HG03342 (cell line): ENCODE measurements around the gene FGD6.
"Not testable (repeated sequence)": the region's sequence is repeated elsewhere in the genome, so short reads cannot be mapped to it uniquely, and the experiment has no call there.

Source experiments
- ATAC-seq: cut with Tn5 transposase; IDR thresholded peaks from one replicate; pipeline ENCODE4 v1.9.1; 2021; ENCODE audit warnings: mild to moderate bottlenecking, moderate library complexity; ENCODE audit not compliant: unreplicated experiment

The FGD6 gene

GRCh38 chr12:95096852-95097251, 120.4 kb downstream of the FGD6 start:
- ATAC-seq = no peak

- ATAC-seq = no peak
Measured at GRCh38 chr12:95096378-95096777, 120.9 kb downstream of the FGD6 start.

DNA sequence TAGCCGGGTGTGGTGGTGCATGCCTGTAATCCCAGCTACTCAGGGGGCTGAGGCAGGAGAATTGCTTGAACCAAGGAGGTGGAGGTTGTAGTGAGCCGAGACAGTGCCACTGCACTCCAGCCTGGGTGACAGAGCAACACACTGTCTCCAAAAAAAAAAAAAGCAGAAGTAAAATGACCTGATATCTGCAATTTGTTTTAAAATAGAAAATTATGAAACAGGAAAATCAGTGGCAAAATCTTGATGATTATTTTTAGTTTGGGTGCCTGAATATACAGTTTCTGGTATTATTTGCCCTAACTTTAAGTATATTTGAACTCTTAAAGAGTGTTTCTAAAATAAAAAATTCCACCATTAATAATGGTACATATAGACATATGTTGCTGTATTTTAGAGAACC, 121.4 kb downstream of the FGD6 start:
- not testable (repeated sequence) for ATAC-seq

GRCh38 chr12:95089462-95089861, 127.8 kb downstream of the FGD6 start:
- no peak for ATAC-seq

DNA sequence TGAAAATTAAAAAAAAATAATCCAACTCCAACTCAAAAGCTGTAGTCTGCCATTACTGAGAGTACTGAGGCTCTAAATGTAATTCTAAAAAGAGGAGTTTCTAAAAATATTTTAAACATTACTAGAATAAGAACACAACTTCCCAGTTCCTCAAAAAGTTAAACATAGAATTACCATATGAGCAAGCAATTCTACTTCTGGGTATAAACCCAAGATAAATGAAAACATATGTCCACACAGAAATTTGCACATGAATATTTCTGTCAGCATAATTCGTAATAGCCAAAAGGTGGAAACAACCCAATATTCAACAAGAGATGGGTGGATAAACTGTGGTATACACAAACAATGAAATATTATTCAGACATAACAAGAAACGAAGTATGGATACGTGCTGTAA, 128.9 kb downstream of the FGD6 start:
- ATAC-seq = peak; percentile 64

DNA sequence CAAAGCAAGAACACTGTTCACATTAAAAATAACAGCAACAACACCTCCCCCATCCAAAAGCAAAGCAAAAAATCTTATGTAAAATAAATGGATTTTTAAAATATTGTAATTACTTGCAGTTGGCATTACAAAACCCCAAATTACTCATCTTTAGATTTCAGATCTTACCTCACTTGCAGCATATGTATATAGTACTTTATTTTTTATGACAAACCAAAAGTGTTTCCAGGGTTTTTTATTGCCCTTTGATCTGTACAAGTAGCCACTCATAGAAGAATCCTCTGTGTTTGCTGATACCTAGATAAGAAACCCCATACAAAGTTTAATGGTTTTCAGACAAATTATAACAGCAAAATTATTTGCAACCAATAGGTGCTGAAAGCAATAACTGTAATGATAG, 131.7 kb downstream of the FGD6 start:
- no peak for ATAC-seq

DNA sequence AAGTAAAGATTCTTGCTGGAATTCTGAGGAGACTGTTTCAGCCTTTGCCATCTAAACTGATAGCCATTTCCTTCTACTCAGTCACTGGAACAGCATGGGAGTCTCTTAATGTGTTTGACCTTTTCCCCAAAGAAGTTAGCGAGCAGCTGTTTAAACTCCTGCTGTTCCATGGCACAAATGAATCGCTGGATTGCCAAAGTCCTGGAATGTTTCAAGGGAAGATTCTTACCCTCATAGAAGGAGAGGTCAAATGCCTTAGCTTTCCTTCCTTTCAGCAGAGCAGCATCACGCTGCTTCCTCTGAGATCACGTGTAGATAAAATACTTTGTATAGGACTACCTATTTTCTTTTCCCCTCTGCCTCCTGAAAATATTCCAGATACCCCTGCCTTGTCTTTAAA, 133.3 kb downstream of the FGD6 start:
- no peak for ATAC-seq

DNA sequence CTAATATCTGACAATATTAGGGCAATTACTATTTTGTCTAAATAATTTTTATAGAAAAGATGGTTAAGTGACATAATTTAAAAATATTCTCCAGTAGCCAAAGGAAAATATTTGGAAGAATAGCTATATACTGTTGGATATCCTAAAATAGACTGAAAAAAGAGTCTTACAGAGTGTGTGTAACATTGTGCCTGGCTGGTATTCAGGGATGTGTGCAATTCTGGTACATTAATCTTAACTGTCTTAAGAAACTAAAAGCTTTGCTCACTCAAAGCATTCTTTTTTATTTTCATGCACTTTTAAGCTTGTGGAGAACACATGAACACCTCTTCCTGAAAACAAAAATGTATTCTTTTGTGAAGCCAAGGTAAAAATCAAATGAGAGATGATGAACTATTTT, 133.8 kb downstream of the FGD6 start:
- ATAC-seq = no peak

GRCh38 chr12:95077341-95077740, 139.9 kb downstream of the FGD6 start:
- ATAC-seq = no peak

DNA sequence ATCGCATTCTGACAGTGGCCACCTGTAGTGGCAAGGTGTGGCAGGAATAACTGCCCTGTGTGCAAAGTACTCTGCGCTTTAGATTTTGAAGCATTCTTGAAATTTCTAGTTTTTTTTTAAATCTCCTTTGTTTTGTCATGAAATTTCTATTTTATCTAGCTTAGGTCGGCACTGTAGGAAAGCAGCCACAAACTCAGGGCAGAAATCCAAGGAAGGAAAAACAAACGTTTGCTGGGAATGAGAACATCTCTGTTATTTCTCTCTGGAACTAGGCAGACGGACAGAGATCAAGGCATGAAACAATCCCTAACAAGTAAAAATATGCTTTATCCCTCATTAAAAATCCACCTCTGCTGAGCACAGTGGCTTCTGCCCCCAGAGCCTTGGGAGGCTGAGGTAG, 142.5 kb downstream of the FGD6 start:
- no peak for ATAC-seq

GRCh38 chr12:95073698-95074520, 143.4 kb downstream of the FGD6 start:
- no peak for ATAC-seq

GRCh38 chr12:95072900-95073697, 144.2 kb downstream of the FGD6 start, which contains the start of gene NR2C1:
TSS of gene NR2C1 (minus strand) at chr12:95073618. CDS start at chr12:95067384, 6,234 bp downstream.
- peak; percentile 97 for ATAC-seq

DNA sequence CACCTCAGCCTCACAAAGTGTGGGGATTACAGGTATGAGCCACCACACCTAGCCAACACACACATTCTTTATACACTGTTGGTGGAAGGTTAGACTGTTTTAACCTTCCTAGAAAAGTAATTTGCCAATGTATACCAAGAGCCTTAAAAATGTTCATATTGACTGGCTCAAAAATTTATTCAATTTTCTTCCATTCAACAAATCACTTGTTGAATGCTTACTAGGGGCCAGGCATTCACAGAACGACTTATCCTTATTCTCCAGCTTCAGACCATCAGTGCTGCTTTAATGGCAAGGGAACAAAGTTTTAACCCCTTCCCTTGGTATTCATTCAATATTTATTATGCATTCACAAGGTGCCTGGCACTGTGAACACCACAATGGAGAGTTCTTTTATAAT, 146.9 kb downstream of the FGD6 start:
- ATAC-seq = no peak

DNA sequence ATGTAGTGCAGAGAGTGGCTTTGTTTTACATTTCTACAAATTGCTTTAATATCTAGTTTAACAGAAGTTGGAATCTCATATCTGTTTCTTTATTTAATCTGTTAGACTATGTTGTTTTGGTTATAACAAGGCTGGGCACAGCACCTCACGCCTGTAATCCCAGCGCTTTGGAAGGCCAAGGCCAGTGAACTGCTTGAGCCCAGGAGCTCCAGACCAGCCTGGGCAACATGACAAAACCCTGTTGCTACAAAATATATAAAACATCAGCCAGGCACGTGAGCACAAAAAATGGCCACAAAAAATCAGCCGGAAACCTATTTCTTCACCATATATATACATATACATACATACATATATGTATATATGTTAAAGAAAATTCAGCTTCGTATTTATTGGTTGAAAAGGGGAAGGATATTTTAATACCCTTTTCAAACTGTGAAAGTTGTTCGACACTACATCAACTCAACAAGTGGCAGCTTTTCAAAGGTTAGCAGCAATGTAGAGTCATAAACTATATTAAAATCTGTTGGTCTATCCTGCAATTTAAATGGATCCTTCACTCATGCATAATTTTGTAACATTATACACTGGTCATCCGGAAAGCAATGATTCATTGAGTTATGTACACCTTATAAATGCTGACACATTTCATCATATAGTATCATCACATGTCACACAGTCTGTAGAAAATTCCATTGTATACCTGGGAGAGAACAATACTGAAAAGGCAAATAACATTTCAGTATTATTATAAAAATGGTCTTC, 151.0 kb downstream of the FGD6 start:
- ATAC-seq = no peak

- no peak for ATAC-seq
Measured at GRCh38 chr12:95060951-95061350, 156.3 kb downstream of the FGD6 start.

DNA sequence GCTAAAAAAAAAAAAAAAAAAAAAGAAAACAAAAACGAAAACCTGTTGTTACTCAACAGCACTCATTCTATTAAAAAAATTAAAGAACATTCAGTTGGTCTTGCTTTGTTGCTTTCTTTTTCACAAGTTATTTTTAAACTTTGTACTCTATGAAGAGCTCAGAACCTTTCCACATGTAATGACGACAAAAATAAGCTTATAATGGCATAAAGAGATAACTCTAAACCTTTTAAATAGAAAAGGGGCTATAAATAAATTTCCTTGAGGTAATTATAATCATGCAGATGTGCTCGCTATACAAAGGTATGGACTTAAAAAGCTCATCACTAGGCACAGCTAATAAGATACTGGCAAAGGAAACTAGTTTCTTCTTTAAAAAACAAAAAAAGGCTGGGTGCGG, 157.3 kb downstream of the FGD6 start:
- ATAC-seq = no peak

DNA sequence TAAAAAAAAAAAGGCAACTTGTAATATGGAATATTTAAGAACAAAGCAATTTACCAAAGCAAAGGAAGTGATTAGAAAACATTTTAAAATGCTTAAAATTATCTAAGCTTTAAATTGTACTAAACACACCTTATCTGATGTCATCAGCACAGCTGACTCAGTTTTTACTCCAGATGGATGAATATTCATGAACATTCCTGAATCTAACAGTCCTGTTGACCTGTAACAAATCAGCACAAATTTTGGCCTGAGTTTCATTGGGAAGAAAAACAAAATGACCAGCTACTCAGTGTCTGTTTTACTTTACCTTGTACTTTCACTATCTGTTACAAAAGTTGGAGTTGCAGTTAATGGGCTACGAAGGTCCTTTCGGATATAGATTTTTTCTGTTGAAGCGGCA, 159.8 kb downstream of the FGD6 start:
- ATAC-seq = no peak

DNA sequence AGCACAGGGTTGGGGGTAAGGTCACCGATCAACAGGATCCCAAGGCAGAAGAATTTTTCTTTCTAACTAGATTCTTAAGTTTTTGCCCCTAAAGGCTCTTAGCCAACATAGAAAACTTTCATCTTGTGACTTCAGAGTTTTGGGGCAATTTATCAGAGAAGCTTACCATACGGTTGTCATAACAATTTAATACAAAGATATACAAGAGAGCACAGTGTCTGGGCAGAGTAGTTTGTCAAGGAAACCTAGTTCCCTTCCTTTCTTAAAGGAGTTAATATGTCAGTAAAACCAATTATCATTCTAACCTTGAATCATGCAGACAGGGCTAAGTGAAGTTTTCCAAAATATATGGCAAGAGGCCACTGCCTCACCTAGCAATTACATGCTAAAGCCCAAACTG, 162.2 kb downstream of the FGD6 start:
- ATAC-seq = no peak

DNA sequence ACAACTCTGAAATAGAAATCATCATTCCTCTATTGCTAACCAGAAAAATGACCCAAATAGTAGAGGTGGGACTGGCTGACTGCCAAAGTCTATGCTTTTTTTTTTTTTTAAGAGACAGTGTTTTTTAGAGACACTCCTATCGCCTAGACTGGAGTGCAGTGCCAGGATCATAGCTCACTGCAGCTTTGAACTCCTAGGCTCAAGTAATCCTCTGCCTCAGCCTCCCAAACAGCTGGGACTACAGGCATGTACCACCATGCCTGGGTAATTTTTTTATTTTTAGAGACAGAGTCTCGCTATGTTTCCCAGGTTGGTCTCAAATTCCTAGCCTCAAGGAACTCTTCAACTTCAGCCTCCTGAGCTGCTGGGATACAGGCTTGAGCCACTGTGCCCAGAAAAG, 163.1 kb downstream of the FGD6 start:
- no peak for ATAC-seq

- ATAC-seq = no peak
Measured at GRCh38 chr12:95051241-95051640, 166.0 kb downstream of the FGD6 start.

DNA sequence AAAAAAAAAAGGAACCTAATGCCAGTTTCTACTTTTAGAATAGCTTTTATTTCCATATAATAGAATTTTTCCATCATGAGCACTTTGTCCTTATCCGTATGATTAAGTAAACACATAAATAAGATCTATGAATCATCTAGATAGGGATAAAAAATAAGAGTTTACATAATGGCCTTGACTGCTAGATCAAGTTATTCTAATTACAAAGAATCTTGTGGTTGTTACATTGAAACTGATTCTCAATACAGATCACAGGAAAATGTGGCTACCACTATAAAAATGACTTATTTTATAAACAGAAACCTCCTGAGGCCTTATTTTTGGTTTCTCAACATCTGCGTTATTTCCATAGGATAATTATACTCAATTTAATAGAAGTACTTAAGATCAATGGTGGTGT, 179.4 kb downstream of the FGD6 start:
- no peak for ATAC-seq
